NCI-H345 (cell line): Measurements from ENCODE around the gene SLC49A3.

ENCODE experiments used
- DNase-seq: peaks from one replicate; lab custom pipeline; 2025; lab: John Stamatoyannopoulos, UW

Gene SLC49A3

DNA sequence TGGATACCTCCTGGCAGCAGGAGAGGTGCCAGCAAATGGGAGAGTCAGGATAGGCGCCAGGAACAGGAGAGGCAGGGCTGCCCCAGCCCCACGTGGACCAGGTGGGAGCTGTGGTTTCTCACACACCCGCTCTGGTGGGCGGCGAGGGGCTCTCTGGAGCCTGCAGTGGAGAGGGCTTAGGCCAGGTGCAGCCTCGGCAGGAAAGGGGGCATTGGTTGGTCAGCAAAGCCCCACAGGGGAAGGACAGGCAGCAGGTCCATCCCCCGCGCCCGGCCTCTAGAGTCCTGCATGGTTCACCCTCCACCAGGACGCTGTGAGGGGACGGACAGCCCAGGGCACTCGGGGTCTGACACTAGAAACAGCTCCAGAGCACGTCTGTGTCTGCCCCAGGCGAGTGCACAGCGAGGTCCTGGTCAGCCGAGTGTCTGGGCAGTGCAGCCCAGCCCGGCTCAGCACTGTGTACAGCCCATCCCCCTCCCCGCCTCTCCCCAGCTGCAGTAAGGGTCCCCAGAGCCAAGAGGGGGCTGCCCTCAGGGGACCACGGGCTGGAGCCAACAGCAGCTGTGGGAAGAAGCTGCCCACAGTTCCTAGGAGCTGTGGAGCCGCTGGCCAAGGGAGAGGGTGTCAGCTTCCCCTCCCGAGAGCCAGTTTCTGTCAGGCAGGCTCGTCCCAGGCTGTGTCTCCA lies 23.1 kb downstream of the SLC49A3 start:
- DNase-seq: no peak

DNA sequence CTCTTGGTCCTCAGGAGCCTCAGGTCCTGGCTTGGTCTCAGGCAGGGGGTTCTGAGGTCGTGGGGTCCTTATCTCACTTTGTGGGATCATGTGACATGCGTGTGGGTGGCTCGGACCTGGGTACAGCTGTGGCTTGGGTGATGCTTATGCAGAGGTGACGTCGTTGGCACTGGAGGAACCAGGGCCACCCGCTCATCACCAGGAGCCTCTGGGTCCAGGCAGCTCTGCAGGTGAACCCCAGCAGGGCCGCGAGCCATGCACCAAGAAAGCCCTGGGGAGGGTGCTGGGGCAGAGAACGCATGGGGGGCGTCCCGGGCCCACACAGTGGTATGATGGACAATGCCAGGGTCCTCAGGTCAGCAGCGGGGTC lies 23.6 kb downstream of the SLC49A3 start:
- DNase-seq: no peak

DNA sequence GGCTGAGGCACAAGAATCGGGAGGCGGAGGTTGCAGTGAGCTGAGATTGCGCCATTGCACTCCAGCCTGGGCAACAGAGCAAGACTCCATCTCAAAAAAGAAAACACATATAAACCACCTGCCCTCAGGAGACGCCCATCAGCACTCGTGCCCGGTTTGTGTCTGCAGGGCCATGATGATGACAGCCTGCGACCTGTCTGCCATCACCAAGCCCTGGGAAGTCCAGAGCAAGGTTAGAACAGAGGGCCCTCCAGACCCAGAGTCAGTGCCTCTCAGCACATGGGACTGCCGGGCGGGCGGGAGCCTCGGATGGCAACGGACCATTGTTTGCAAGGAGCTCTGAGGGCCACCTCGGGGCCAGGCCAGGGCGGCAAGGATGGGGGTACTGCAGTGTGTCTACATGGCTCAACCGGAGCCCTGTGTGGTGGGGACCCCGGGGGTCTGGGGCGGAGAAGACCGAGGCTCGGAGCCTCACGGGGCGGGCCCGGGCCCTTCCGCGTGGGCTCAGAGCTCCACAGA lies 24.2 kb downstream of the SLC49A3 start:
- DNase-seq: no peak

DNA sequence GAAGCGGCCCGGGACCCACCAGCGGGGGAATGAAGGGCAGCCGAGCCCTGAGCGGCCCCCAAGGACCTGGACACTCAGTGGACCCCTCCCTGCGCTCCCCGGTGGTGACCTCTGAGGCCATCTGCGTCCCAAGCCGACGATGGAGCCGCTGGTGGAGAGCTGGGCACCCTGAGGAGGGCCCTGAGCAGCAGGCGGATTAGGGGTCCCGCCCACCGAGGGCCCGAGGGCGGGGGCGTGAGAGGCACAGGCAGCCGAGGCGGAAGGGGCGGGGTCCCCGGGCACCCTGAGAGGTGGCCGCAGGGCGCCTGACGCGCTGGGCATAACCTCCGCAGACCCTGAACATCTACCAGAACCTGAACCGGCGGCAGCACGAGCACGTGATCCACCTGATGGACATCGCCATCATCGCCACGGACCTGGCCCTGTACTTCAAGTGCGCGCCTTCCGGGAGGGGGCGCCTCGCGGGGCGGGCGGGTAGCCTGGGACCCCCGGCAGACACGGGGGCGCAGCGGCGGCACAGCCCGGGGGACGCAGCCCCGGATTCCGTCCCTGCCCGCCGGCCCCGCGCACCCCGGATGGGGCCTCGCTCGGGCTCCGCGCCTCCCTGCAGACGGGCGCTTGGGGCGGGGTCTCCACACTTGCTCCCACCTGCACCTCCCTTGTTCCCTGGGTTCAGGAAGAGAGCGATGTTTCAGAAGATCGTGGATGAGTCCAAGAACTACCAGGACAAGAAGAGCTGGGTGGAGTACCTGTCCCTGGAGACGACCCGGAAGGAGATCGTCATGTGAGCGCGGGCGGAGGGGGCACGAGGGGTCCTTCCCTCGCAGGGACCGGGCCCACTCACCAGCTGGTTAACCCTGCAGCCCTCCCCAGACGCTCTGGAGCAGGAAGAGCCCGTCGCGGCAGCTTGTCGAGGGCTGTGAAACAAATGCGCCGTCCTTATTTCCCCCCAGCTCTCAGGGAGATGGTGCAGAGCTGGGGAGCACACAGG lies 25.2 kb downstream of the SLC49A3 start:
- DNase-seq: peak; percentile 66

DNA sequence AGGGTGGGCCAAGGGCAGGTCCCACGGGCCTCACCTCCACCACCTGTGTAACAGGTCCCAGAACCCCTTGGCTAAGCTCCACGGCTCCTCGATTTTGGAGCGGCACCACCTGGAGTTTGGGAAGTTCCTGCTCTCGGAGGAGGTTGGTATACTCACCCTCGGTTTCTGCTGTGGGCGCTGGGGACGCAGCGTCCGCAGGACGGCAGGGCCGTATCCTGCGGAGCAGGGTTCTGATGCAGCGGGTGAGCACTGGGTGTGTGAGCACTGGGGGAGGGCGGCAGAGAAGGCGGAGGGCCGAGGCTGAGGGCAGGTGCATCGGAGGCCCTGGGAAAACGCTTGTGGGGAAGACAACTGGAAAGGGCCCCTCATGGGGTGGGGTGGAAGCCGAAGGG lies 25.9 kb downstream of the SLC49A3 start:
- no peak for DNase-seq

DNA sequence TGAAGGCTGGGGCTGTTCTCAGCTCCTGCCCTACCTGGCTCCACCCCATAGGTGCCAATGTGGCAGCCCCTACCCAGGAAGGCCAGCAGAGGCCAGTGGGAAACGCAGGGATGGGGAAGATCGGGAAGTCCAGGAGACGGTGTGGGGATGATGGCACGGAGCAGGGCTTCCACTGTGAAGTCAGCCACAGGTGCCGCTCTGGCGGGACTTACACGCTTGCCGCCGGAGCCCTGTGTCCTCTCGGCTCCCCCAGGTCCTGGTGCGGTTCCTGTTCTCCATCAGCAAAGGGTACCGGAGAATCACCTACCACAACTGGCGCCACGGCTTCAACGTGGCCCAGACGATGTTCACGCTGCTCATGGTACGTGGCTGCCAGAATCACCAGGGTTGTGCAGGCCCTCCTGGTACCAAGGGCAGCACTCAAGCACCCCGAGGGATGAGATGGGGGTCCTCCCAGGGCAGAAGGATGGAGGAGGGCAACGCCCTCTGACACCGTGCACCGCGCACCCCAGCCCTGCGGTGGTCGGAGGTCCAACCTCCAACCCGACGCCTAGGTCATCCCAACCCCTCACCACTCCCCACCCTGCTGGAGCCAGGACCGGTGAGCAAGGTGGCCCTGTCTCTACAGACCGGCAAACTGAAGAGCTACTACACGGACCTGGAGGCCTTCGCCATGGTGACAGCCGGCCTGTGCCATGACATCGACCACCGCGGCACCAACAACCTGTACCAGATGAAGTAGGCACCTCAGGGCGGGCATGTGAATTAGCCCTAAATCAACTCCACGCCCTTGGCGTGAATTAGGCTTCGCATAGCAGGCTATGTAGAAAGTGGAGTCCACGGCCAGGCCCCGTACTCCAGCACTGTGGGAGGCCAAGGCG lies 26.8 kb downstream of the SLC49A3 start:
- DNase-seq: no peak

DNA sequence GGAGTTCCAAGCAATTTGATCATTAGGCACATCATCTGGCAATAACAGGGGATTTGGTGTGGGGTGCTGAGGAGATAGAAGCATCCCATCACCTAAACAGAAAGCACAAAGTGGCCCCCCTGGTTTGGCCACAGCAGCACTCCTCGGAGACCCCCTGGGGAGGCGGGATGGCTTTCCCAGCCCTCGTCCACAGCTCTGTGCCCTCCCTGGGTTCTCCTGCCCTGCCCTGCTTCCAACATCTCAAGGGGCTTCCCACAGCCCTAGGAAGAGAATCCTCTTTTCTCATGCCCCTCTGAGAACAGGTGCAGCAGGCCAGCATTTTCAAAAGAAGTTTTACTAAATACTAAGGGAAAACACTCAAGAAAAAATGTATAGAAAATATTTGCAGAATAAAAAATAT lies 27.7 kb downstream of the SLC49A3 start:
- no peak for DNase-seq

DNA sequence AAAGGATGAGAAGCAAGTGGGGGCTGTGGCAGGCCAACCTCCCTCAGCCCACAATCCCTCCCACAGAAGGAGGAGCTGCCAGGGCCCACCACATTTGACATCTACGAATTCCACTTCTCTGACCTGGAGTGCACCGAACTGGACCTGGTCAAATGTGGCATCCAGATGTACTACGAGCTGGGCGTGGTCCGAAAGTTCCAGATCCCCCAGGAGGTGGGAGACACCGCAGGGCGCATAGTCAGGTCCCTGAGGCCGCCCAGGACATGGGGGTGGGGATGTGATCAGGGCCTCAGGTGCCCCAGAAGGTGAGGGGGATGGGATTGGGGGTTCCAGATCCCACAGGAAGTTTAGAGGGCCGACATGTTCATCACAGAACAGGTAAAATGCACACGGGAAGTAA lies 28.6 kb downstream of the SLC49A3 start:
- no peak for DNase-seq

DNA sequence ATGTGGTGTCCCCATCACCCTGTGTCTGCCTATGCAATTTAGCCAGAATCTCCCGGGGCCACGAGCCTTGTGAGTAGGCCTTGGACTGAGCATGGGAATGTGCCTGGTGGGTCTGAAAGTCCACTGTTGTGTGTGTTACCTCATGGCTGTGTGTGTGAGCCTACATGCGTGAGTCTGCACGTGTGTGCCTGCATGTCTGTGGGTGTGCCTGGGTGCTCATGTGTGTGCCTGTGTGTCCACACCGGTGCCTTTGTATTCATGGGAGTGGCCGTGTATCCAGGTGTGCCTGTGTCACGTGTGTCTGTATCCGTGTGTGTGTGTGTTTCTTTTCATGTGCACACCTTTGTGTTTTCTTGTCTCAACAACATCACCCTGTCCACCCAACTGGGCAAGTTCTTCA lies 29.1 kb downstream of the SLC49A3 start:
- no peak for DNase-seq

DNA sequence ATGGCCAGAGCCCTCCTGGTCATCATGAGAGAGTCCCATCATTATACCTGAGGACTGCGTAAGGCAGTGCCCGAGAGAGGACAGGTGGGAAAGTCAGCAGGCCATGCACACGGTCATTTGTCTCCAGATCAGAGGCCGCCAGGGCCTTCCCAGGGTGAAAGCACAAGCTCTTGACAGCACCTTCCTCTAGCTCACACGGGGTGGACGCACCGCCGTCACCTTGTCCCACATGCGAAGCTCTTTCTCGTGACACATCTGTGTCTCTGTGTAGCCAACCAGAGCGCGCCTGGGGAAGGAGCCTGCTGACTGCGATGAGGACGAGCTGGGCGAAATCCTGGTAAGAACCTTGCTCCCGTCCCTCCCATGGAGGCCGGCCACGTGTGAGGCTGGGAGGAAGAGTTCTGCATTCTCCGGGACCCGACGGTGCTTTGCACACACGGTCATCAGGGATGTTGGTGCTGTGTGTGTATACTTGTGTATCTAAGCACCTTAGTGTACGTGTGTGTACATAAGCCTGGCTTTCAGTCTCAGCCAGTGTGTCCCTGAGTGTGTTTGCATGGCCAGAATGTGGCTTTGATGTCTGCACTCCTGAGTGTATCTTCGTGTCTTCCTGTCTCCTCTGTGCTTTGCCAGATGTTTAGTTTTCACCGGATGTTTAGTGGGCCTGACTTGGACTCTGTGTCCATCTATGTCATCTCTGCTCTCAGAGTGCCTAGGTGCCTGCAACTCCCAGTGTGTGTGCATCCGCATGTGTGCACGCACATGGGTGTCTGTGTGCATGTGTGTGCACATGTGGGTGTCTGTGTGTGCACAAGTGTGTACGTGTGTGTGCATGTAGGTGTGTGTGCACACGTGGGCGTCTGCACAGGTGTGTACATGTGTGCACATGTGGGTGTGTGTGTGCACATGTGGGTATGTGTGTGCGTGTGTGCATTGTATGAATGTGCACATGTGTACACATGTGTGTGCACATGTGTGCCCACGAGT lies 30.0 kb downstream of the SLC49A3 start:
- no peak for DNase-seq

DNA sequence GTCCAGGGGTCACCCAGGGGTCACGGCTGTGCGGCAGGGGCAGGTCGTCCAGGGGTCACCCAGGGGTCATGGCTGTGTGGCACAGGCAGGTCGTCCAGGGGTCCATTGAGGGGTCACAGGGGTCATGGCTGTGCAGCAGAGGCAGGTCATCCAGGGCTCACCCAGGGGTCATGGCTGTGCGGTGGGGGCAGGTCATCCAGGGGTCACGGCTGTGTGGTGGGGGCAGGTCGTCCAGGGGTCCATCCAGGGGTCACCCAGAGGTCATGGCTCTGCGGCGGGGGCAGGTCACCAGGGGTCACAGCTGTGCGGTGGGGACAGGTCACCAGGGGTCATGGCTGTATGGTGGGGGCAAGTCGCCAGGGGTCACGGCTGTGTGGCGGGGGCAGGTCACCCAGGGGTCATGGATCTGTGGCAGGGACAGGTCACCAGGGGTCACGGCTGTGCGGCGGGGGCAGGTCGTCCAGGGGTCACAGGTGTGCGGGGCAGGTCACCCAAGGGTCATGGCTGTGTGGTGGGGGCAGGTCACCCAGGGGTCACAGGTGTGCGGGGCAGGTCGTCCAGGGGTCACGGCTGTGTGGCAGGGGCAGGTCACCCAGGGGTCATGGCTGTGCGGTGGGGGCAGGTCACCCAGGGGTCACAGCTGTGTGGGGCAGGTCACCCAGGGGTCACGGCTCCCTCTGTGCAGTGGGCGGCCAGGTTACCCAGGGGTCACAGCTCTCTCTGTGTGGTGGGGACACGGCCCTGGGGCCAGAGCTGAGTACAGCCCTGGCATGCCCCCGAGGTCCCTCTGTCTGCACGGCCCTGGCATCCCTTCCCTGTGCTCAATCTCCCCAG lies 30.9 kb downstream of the SLC49A3 start:
- DNase-seq: no peak

DNA sequence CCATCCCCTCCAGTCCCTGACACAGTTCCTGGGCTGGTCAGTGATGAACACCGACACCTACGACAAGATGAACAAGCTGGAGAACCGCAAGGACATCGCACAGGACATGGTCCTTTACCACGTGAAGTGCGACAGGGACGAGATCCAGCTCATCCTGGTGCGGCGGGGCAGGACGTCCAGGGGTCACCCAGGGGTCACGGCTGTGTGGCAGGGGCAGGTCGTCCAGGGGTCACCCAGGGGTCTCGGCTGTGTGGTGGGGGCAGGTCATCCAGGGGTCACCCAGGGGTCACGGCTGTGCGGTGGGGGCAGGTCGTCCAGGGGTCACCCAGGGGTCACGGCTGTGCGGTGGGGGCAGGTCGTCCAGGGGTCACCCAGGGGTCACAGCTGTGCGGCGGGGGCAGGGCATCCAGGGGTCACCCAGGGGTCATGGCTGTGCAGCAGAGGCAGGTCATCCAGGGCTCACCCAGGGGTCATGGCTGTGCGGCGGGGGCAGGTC lies 31.6 kb downstream of the SLC49A3 start:
- no peak for DNase-seq

DNA sequence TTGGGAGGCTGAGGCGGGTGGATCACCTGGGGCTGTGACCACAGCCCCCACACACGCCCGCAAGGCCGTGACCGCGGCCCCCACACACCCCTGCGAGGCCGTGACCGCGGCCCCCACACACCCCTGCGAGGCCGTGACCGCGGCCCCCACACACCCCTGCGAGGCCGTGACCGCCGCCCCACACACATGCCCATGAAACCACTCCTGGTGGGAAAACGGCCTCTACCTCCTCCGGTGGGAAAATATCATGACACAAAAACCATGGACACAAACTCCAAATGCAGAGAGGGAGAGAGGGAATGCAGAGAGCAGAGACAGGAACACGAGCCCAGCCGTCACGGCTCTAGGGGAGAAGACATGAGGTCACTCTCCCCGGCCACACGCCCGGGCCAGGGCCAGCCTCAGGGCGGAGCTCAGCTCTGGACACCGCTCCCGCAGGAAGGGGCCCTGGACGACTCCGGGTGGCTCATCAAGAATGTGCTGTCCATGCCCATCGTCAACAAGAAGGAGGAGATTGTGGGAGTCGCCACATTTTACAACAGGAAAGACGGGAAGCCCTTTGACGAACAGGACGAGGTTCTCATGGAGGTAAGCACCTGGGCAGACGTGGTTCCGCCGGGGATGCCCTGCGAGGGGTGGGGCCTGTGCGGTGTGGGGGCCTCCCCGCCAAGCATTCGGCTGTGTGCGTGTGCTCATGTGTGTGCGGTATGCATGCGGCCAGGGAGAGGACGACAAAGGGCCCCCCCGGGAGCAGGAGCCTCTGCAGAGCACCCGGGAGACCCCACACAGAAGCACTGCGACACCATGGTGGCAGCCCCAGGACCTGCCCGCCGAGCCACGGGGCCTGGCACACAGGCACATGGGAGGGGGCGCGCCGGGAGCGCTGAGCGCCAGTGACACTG lies 32.3 kb downstream of the SLC49A3 start:
- DNase-seq: no peak

DNA sequence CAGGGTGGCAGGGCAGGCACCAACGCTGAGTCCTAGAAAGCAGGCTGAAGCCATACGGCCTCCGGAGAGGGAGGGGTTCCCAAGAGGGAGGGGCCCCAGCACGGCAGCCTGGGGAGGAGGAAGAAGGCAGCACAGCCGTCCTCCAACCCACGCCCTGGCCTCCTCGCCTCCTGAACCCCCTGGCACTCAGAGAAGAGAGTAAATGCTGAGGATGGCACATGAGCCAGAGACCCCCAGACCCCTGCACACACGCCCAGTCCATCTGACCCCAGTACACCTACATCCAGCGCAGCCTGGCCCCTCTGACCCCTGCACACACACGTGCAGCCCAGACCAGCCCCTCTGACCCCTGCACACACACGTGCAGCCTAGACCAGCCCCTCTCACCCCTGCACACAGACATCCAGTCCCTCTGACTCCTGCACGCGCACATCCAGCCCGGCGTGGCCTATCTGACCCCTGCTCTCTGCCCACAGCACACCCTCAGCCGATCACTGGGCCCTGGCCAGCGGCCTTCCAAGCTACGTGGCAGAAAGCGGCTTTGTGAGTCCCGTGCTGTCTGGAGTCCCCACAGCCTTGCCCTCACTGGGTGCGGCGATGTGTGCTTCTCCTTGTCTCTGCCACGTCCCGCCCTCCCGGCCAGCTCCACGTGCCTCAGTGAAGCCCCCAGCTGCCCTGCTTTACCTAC lies 33.3 kb downstream of the SLC49A3 start:
- no peak for DNase-seq

DNA sequence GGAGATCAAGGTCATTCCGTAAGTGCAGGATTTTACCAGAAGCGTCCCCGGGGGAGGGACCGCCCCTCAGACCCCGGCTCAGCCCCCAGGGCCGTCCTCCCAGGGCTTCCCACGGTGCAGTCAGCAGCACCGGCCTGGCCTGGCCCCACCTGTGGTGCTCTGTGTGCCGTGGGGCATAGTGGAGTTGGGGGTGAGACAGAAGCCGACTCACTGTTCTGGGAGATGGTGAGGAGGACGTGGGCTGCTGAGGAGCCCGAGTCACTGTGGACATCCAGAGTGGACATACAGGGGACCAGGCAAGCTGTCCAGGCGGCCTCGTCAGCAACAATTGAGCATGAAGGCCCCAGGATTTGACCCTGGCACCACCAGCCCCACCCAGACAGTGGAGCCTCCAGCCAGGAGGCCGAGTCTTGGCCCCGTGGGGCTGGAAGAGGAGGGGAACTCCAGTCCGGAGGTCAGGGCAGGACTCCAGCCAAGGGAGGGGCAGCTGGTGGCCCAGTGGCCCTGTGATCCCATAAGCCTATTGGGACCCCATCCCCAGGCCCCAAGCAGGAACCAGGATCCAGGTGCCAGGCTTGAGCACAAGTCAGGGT lies 34.0 kb downstream of the SLC49A3 start:
- no peak for DNase-seq

DNA sequence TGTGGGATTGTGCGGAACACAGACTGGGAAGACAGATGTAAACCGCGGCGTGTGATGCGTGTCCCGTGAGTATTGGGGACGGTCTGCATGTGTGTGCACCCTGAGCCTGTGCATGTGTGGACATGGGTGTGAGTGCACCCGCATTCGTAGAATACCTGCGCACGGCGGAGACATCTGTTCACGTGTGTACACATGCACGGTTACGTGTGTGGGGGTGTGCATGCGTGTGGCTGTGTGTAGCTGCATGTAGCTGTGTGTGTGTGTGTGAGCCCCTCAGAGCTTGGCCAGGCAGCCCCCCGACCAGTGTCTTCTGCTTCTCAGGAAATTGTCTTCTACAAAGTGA lies 34.5 kb downstream of the SLC49A3 start:
- DNase-seq: no peak

DNA sequence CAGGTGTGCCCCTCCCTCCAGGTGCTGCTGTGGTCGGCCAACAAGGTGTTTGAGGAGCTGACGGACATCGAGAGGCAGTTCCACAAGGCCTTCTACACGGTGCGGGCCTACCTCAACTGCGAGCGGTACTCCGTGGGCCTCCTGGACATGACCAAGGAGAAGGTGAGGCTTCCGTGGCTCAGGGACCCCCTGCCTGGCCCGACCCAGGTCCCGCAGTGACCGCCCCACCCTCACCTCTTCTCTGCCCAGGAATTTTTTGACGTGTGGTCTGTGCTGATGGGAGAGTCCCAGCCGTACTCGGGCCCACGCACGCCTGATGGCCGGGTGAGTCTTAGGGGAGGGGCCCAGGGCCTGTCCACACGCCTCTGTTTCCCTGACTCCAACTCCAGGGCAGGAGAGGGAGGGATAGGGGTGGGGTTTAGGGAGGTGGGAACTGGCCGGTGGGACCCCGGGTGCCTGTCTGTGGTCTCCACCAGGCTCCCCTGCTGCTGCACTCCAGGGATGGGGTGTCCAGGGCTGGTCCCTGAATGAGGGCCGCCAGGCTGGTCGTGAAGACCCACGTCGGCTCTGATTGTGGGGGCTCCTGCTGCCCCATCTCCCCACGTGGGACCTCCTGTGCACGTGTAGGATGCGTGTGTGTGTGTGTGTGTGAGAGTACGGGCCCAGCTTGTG lies 35.0 kb downstream of the SLC49A3 start:
- no peak for DNase-seq
